Thyroid gland (tissue), 4 donors: ENCODE data around the gene TRMU. TPM values are rescaled to one million over a fixed set of nuclear protein-coding genes. Genes with fewer than 3 reads are reported as not detected.

Experiments used
- DNase-seq, 2 donors: peaks; one replicate each; pipeline ENCODE4 v3.0.0-alpha.2; 2019
- H3K27ac ChIP-seq, 3 donors: fragments of 200-600 bp; sonication (generic); 1 replicate in 2 of 3; 2 replicates in 1 of 3; pipeline ENCODE4 v1.5.1; 2016 to 2019; ENCODE audit warnings: mild to moderate bottlenecking in 1 of 3, moderate library complexity in 1 of 3
- H3K27me3 ChIP-seq: fragments of 200-600 bp; sonication (generic); one replicate; pipeline ENCODE4 v1.5.1; 2019
- H3K36me3 ChIP-seq, 2 donors: fragments of 200-600 bp; sonication (generic); one replicate each; pipeline ENCODE4 v1.5.1; 2016 to 2019
- H3K4me1 ChIP-seq, 2 donors: fragments of 200-600 bp; sonication (generic); one replicate each; pipeline ENCODE4 v1.5.1; 2017 to 2019
- H3K4me3 ChIP-seq, 3 donors: fragments of 200-600 bp; sonication (generic); replicated peaks in 1 of 3; 1 replicate in 2 of 3; 2 replicates in 1 of 3; pipeline ENCODE4 v1.5.1; 2016; ENCODE audit warnings: mild to moderate bottlenecking in 1 of 3
- H3K9me3 ChIP-seq: fragments of 200-600 bp; sonication (generic); one replicate; pipeline ENCODE4 v1.5.1; 2017
- CTCF ChIP-seq, 6 experiments: fragments of 200-600 bp in 3 of 6; fragments of 450-650 bp in 3 of 6; sonication (generic) in 3 of 6; IDR thresholded peaks; one replicate each; pipeline ENCODE4 v1.5.1; 2016 to 2019; ENCODE audit warnings: antibody characterized with exemption in 6 of 6, mild to moderate bottlenecking in 2 of 6, inconsistent platforms in 1 of 6, moderate library complexity in 1 of 6
- POLR2A ChIP-seq, 2 donors: fragments of 450-650 bp; IDR thresholded peaks; one replicate each; pipeline ENCODE4 v1.6.1; 2017; ENCODE audit warnings: antibody characterized with exemption in 2 of 2, mild to moderate bottlenecking in 2 of 2, moderate library complexity in 1 of 2
- WGBS, 2 donors: methylation state at CpG; one replicate each; pipeline ENCODE4 v1.1.5; 2017; 5-methylcytosine and 5-hydroxymethylcytosine counted together
- intact Hi-C: fragments of 100-400 bp; cut with DNase I; formaldehyde crosslinking; loops from one replicate; pipeline ENCODE4 v1.15.1; 2023
- total RNA-seq, 4 donors: library from RNA; depleted of rRNA; stranded (reverse); fragments of >200 nt; gene quantifications; one replicate each; pipeline ENCODE4 v1.2.3, GENCODE V29; 2016

Gene TRMU
- total RNA-seq, 4 donors from 2014 or later: 30.7 to 113 (median 49.0) TPM

- peaks cover 13 to 15% of the 10 kb centered on the region in 2 donors for H3K4me1 ChIP-seq
- peaks cover 6 to 13% of the 10 kb centered on the region in 2 donors for H3K36me3 ChIP-seq
- H3K27ac ChIP-seq: no peak overlapping the region
- no peak overlapping the region for H3K4me3 ChIP-seq
- H3K27me3 ChIP-seq: no peaks in the 10 kb centered on the region
- intact Hi-C loops: no loop called here
- WGBS, 2 donors: 82 to 96% methylated on average over 3 of the region's 3 CpGs
- TF ChIP-seq CTCF (IDR thresholded peaks at IDR 0.05) (no peak), POLR2A (IDR thresholded peaks at IDR 0.05) (no peak)
- H3K9me3 ChIP-seq: no peaks in the 10 kb centered on the region
- no peak for DNase-seq
Observed at GRCh38 chr22:46292173-46292572, 43.3 kb upstream of the TRMU start.

- DNase-seq: no peak
- peaks cover 14 to 17% of the 10 kb centered on the region in 2 donors for H3K4me1 ChIP-seq
- H3K27me3 ChIP-seq: no peaks in the 10 kb centered on the region
- intact Hi-C loops: no loop called here
- peaks cover 6 to 13% of the 10 kb centered on the region in 2 donors for H3K36me3 ChIP-seq
- no peaks in the 10 kb centered on the region for H3K9me3 ChIP-seq
- H3K27ac ChIP-seq: no peak overlapping the region
- H3K4me3 ChIP-seq: no peak overlapping the region
- 90 to 93% methylated on average over 6 to 14 of the region's 14 CpGs for WGBS, 2 donors
- TF ChIP-seq POLR2A (IDR thresholded peaks at IDR 0.05) (no peak), CTCF (IDR thresholded peaks at IDR 0.05) (no peak)
Observed at GRCh38 chr22:46292732-46293131, 42.8 kb upstream of the TRMU start.

- WGBS, 2 donors: 82 to 89% methylated on average over 9 to 10 of the region's 11 CpGs
- Histone ChIP-seq H3K9me3 (no peaks in the 10 kb centered on the region), H3K27me3 (no peaks in the 10 kb centered on the region), H3K4me3 (no peak overlapping the region), H3K27ac (no peak overlapping the region), H3K4me1 (peaks cover 14 to 17% of the 10 kb centered on the region in 2 donors), H3K36me3 (peaks cover 6 to 13% of the 10 kb centered on the region in 2 donors)
- DNase-seq: no peak
- no peak for TF ChIP-seq CTCF (IDR thresholded peaks at IDR 0.05)
- TF ChIP-seq POLR2A (IDR thresholded peaks at IDR 0.05): no peak
- intact Hi-C loops: no loop called here
Observed at GRCh38 chr22:46293577-46294260, 41.8 kb upstream of the TRMU start.

- Histone ChIP-seq H3K9me3 (no peaks in the 10 kb centered on the region), H3K4me1 (peaks cover 14 to 17% of the 10 kb centered on the region in 2 donors), H3K27me3 (no peaks in the 10 kb centered on the region), H3K27ac (no peak overlapping the region), H3K4me3 (no peak overlapping the region), H3K36me3 (peaks cover 6 to 10% of the 10 kb centered on the region in 2 donors)
- TF ChIP-seq POLR2A (IDR thresholded peaks at IDR 0.05) (no peak), CTCF (IDR thresholded peaks at IDR 0.05) (no peak)
- intact Hi-C loops: no loop called here
- WGBS, 2 donors: 92 to 100% methylated on average over 2 of the region's 2 CpGs
- DNase-seq: no peak
Observed at GRCh38 chr22:46294784-46295183, 40.7 kb upstream of the TRMU start.

GRCh38 chr22:46295277-46295971 is 40.1 kb upstream of the TRMU start:
- intact Hi-C loops: no loop called here

More at GRCh38 chr22:46295277-46295971, 40.1 kb upstream of the TRMU start:
- peak overlapping the region in 1 of 3 donors; percentile 86 for H3K27ac ChIP-seq
- peaks cover 6 to 7% of the 10 kb centered on the region in 2 donors for H3K36me3 ChIP-seq
- H3K4me3 ChIP-seq: no peak overlapping the region
- DNase-seq: no peak
- H3K9me3 ChIP-seq: no peaks in the 10 kb centered on the region
- no peak for TF ChIP-seq POLR2A (IDR thresholded peaks at IDR 0.05)
- no peak for TF ChIP-seq CTCF (IDR thresholded peaks at IDR 0.05)
- H3K27me3 ChIP-seq: no peaks in the 10 kb centered on the region
- 63 to 69% methylated on average over 4 of the region's 4 CpGs for WGBS, 2 donors
- H3K4me1 ChIP-seq: peaks cover 14 to 17% of the 10 kb centered on the region in 2 donors
